ENCODE results near the gene ACIN1. TPM values are rescaled to one million over a fixed set of nuclear protein-coding genes. Genes with fewer than 3 reads are reported as not detected.

ACIN1 gene
- total RNA-seq, 1 donor from 2014 or later, result 64.6 TPM

DNA sequence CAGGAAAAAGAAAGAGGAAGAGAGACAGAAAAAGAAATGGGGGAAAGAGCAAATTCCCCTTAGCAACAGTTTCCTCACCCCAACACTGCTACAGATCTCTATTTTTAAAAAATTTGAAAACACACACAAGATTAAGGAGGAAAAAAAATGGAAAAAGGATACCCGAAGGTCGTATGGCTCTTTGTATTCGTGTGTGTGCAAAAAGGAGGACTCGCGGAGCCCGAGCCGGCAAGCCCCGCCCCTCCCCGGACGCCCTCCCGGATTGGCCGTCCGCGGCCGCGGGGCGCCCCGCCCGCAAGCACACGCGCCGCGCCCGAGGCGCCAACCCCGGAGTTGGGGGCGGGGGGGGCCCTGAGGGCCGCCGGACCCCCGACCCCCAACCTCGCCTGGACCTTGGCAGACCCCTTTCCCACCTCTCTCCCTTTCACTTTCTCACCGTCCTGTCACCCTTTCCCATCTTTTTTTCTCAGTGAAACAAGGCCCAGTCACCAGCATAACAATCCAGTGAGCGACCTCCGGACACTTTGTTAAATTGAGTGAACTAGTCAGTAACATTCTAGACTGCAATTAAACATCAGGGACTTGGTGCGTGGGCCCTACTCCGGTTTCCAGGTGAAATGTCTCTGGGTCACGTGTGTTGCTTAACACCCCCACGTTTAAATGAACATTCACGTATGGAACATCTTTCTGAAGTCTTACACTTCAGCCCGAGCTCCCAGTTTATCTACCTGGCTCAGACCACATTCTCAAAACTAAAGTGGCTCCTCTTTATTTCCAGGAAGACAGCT, 84.8 kb downstream of the ACIN1 start, which contains the start of gene C14orf93:
Gene C14orf93 (minus strand): TSS at position 205 of the 788 bp plus-strand sequence. CDS start 11,120 bp downstream, outside the sequence.
- Histone ChIP-seq H3K27ac (replicated peaks) (peak within 1 kb of the TSS; percentile 82), H3K27me3 (ENCODE audit: low read depth) (no peaks in the 10 kb centered on the region), H3K9me3 (replicated peaks) (no peaks in the 10 kb centered on the region), H3K36me3 (no peaks in the 10 kb centered on the region), H3K4me1 (peaks cover 38% of the 10 kb centered on the region), H3K4me3 (peak within 1 kb of the TSS; percentile 67)
- peak; percentile 86 for DNase-seq
- TF ChIP-seq CTCF (IDR thresholded peaks at IDR 0.05; ENCODE audit: borderline replicate concordance), result no peak
- intact Hi-C loops (cut with micrococcal nuclease), result no loop called here

GRCh38 chr14:23009483-23009938, 85.4 kb downstream of the ACIN1 start:
- intact Hi-C loops (cut with micrococcal nuclease), result no loop called here
- Histone ChIP-seq H3K27ac (replicated peaks) (peak overlapping the region; percentile 82), H3K4me3 (peak overlapping the region; percentile 67), H3K27me3 (ENCODE audit: low read depth) (no peaks in the 10 kb centered on the region), H3K4me1 (peaks cover 38% of the 10 kb centered on the region), H3K9me3 (replicated peaks) (no peaks in the 10 kb centered on the region), H3K36me3 (no peaks in the 10 kb centered on the region)
- DNase-seq, result no peak
- TF ChIP-seq CTCF (IDR thresholded peaks at IDR 0.05; ENCODE audit: borderline replicate concordance), result no peak

DNA sequence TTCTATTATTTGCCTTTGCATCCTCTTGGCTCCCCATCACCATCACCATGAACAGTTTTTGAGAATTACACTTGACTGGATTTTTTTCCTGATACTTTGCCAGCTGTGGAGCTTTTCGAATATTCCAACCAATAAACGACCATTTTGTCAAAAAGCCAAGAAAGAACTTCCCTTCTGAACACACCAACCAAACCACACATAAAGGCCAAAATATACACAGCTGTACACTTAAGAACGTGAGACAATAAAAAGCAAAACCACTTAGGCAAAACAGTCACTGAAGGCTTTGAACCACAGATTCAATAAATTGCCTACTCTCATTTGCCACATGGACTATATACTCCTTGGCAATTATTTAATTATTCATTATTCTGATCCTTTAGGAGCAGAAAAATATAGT, 86.1 kb downstream of the ACIN1 start:
- intact Hi-C loops (cut with micrococcal nuclease), result no loop called here
- no peak overlapping the region for H3K4me3 ChIP-seq
- H3K36me3 ChIP-seq, result no peaks in the 10 kb centered on the region
- peaks cover 38% of the 10 kb centered on the region for H3K4me1 ChIP-seq
- no peak for DNase-seq
- H3K9me3 ChIP-seq (replicated peaks), result no peaks in the 10 kb centered on the region
- TF ChIP-seq CTCF (IDR thresholded peaks at IDR 0.05; ENCODE audit: borderline replicate concordance), result no peak
- H3K27me3 ChIP-seq (ENCODE audit: low read depth), result no peaks in the 10 kb centered on the region
- H3K27ac ChIP-seq (replicated peaks), result no peak overlapping the region

Other genes with a start within 250 kb of the ACIN1 start
- gene LRP10, start 223.4 kb downstream of the ACIN1 start, total RNA-seq, result 48.3 TPM
- gene REM2, start 211.9 kb downstream of the ACIN1 start, total RNA-seq, result not detected
- 42.1 TPM for gene RBM23, start 176.0 kb downstream of the ACIN1 start, total RNA-seq
- gene PRMT5, start 165.8 kb downstream of the ACIN1 start, total RNA-seq, result 59.0 TPM
- 17.9 TPM for gene HAUS4, start 138.0 kb downstream of the ACIN1 start, total RNA-seq
- 7.2 TPM for gene AJUBA, start 112.6 kb downstream of the ACIN1 start, total RNA-seq
- 4.9 TPM for gene C14orf93, start 85.0 kb downstream of the ACIN1 start, total RNA-seq
- gene PSMB5, start 60.2 kb downstream of the ACIN1 start, total RNA-seq, result 118 TPM
- gene PSMB11, start 52.9 kb downstream of the ACIN1 start, total RNA-seq, result not detected
- gene CDH24, start 37.6 kb downstream of the ACIN1 start, total RNA-seq, result 2.1 TPM
- 25.2 TPM for gene C14orf119, start 369 bp upstream of the ACIN1 start, total RNA-seq
- gene CIROP, start 9.9 kb upstream of the ACIN1 start, total RNA-seq, result not detected
- gene CEBPE, start 24.1 kb upstream of the ACIN1 start, total RNA-seq, result not detected
- 10.6 TPM for gene SLC7A8, start 88.5 kb upstream of the ACIN1 start, total RNA-seq
- gene RNF212B, start 142.8 kb upstream of the ACIN1 start, total RNA-seq, result not detected
- gene HOMEZ, start 191.0 kb upstream of the ACIN1 start, total RNA-seq, result 9.1 TPM
- 9.0 TPM for gene PPP1R3E, start 207.7 kb upstream of the ACIN1 start, total RNA-seq
- gene BCL2L2, start 211.7 kb upstream of the ACIN1 start, total RNA-seq, result 37.5 TPM
- 71.2 TPM for gene PABPN1, start 226.3 kb upstream of the ACIN1 start, total RNA-seq